Stimulated activated CD8-positive, alpha-beta memory T cell treated with anti-CD3 and anti-CD28 coated beads, Interleukin-4, amount 100 ng/mL, for 48 hours (primary cell): ENCODE measurements around the gene RPRD1A.
"Not testable (repeated sequence)": the region's sequence is repeated elsewhere in the genome, so short reads cannot be mapped to it uniquely, and the experiment has no call there.

ENCODE experiments used
- DNase-seq: peaks from one replicate; pipeline ENCODE4 v3.0.0-alpha.2; 2020

The RPRD1A gene, protein sequence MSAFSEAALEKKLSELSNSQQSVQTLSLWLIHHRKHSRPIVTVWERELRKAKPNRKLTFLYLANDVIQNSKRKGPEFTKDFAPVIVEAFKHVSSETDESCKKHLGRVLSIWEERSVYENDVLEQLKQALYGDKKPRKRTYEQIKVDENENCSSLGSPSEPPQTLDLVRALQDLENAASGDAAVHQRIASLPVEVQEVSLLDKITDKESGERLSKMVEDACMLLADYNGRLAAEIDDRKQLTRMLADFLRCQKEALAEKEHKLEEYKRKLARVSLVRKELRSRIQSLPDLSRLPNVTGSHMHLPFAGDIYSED

GRCh38 chr18:36067055-36067957 is at the start of gene RPRD1A:
Gene RPRD1A, minus strand, starts transcription at chr18:36067559. Its CDS starts 155 bp downstream, at chr18:36067404.
- DNase-seq = peak; percentile 99

DNA sequence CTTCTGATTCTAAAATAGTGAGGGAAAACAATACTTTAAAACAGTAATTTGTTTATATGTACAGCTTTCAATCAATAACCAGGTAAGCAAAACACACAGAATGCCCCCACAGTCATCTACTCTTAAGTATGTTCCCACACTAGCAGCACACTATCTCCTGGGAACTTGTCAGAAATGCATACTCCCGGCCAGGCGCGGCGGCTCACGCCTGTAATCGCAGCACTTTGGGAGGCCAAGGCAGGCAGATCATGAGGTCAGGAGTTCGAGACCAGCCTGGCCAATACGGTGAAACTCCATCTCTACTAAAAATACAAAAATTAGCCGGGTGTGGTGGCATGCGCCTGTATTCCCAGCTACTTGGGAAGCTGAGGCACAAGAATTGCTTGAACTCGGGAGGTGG is 49.4 kb upstream of the RPRD1A start:
- DNase-seq = not testable (repeated sequence)

GRCh38 chr18:36114738-36115137 is 47.4 kb upstream of the RPRD1A start:
- DNase-seq = no peak

GRCh38 chr18:36114251-36114650 is 46.9 kb upstream of the RPRD1A start:
- DNase-seq = no peak

GRCh38 chr18:36112302-36112701 is 44.9 kb upstream of the RPRD1A start:
- no peak for DNase-seq

GRCh38 chr18:36109737-36110136 is 42.4 kb upstream of the RPRD1A start:
- DNase-seq = no peak

- DNase-seq = no peak
These were observed 41.2 kb upstream of the RPRD1A start for GRCh38 chr18:36108601-36109000.

GRCh38 chr18:36108196-36108595 is 40.8 kb upstream of the RPRD1A start:
- no peak for DNase-seq

- no peak for DNase-seq
These were observed 40.1 kb upstream of the RPRD1A start for GRCh38 chr18:36107477-36107876.

- no peak for DNase-seq
These were observed 37.4 kb upstream of the RPRD1A start for GRCh38 chr18:36104749-36105148.

DNA sequence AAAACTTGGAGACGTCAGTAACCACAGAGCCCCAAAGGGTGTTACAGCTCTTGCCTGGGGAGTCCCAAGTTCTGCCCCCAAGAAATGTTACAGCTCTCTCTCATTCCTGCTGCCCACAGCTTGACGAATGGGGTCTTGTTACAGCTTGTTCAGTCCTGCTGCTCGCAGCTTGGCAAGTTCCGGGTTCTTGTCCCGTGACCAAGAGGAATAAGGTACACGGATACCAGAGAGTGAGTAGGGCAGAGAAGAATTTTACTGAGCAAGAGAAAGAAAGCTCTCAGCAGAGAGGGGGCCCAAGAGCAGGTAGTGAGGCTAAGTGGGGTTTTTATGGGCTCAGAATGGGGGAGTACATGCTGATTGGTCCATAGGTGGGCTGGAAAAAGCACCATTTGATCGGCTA is 34.6 kb upstream of the RPRD1A start:
- no peak for DNase-seq

DNA sequence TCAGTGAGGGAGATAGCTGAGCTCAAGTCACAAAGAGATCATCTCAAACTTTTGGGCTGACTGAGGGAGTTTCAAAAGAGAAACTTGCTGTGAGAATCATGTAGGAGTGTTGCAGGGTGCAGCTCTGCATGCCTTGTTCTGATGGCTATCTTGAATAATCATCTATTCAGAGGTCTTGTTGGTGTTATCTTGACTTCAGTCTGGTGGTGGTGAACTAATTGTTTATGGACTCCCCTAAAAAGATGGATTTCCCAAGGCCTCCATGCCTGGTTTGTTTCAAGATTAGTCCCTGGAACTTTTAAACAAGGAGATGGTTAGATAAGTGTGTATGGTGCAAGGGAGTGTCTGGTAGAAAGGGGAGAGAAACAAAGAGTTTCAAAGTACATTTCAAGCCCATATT is 32.0 kb upstream of the RPRD1A start:
- DNase-seq = no peak

DNA sequence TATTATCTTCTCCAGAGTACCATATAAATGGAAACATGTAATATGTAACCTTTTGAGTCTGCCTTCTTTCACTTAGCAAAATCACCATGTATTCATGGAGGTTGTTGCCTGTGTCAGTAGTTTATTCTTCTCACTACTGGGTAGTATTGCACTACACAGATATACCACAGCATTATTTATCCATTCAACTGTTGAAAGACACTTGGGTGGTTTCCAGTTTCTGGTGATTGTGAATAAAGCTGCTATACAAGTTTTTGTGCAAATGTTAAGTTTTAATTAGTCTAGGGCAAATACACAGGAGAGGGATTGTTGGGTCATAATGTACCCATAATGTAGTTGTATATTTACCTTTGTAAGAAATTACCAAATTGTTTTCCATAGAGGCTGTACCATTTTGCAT is 29.6 kb upstream of the RPRD1A start:
- DNase-seq = no peak

DNA sequence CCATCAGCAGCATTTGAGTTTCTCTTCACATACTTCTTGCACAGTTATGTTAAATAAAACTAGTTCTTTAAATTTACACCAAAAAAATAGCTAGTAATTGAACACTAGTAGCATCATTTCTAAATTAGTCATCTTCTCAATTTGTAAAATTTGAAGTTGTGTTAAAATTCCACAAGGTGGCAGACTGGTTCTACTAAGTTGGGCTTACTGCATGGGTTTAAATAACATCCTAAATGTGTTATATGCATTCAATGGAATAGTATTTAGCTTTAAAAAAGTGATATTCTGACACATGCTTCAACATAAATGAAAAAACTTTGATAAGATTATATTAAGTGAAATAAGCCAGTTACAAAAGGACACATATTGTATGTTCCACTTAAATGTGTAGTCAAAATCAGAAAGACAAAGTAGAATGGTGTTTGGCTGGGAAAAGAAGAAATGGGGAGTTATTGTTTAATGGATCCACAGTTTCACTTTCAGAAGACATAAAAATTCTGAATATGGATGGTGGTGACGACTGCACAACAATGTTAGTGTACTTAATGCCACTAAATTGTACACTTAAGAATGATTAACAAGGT is 28.7 kb upstream of the RPRD1A start:
- no peak for DNase-seq

- no peak for DNase-seq
These were observed 27.1 kb upstream of the RPRD1A start for GRCh38 chr18:36094431-36094830.

- DNase-seq = not testable (repeated sequence)
These were observed 24.8 kb upstream of the RPRD1A start for GRCh38 chr18:36092116-36092515.

- DNase-seq = no peak
These were observed 21.6 kb upstream of the RPRD1A start for GRCh38 chr18:36089001-36089400.

DNA sequence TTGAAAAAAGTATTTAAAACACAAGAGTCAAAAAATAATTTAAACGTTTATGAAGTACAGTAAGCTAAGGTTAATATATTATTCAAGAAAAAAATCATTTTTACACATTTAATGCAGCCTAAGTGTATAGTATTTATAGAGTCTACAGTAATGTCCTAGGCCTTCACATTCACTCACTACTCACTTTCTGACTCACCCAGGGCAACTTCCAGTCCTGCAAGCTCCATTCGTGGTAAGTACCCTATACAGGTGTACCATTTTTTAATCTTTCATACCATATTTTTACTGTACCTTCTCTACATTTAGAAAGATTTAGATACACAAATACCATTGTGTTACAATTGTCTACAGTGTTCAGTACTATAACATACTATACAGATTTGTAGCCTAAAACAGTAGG is 20.9 kb upstream of the RPRD1A start:
- no peak for DNase-seq

- no peak for DNase-seq
These were observed 18.8 kb upstream of the RPRD1A start for GRCh38 chr18:36086186-36086585.

DNA sequence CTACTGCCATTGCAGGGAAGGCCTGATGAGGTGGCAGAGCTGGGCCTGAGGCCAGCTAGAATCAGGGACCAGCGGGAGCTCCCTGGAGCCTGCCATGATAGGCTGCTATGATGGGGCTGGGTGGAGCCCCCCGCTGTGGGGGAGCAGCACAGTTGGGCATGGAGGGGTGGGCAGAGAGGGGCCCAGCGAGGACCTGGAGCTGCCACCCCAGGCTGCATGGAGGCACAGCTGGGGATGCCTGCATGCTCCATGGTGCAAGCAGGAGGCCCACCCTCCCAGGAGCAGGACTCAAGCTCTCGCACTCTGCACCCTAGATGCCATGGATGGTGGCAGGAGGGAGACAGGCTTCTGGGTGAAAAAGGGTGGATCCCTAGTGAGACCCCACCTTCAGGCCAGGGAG is 17.8 kb upstream of the RPRD1A start:
- no peak for DNase-seq

DNA sequence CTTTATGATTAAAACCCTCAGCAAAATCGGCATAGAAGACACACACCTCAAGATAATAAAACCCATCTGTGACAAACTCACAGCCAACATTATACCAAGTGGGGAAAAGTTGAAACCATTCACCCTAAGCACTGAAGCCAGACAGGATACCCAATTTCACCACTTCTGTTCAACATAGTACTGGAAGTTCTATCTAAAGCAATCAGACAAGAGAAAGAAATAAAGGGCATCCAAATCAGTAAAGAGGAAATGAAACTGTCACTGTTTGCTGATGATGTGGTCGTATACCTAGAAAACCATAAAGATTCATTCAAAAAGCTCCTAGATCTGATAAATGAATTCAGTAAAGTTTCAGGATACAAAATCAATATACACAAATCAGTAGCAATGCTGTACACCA is 16.4 kb upstream of the RPRD1A start:
- no peak for DNase-seq

- not testable (repeated sequence) for DNase-seq
These were observed 13.8 kb upstream of the RPRD1A start for GRCh38 chr18:36081118-36081517.

GRCh38 chr18:36078751-36079529 is 11.6 kb upstream of the RPRD1A start:
- no peak for DNase-seq
